ENCODE data around the gene GLDC. TPM values are rescaled to one million over a fixed set of nuclear protein-coding genes. Genes with fewer than 3 reads are reported as not detected.

Gene GLDC
- total and polyA plus RNA-seq, 9 donors, result 0.07 to 4.3 (median 0.72) TPM; not detected in 2

DNA sequence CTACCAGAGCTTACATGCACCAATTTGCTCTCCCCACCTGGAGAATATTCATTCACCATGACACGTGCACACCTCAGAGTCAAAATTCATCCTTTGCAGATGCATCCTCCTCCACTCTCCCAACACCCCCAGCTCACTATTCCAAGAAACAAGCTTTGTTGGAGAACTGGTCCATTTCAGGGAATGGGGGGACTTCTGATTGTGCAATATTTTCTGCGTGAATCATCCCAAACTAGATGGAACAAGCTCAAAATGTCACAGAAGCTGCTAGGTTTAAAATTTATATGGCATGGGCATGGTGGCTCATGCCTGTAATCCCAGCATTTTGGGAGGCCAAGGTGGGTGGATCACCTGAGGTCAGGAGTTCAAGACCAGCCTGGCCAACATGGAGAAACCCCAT is 3.6 kb downstream of the GLDC start:
- TF ChIP-seq EP300 (IDR thresholded peaks at IDR 0.05) (no peak), POLR2A (IDR thresholded peaks at IDR 0.05) (no peak)
- TF ChIP-seq, protein P1, sequence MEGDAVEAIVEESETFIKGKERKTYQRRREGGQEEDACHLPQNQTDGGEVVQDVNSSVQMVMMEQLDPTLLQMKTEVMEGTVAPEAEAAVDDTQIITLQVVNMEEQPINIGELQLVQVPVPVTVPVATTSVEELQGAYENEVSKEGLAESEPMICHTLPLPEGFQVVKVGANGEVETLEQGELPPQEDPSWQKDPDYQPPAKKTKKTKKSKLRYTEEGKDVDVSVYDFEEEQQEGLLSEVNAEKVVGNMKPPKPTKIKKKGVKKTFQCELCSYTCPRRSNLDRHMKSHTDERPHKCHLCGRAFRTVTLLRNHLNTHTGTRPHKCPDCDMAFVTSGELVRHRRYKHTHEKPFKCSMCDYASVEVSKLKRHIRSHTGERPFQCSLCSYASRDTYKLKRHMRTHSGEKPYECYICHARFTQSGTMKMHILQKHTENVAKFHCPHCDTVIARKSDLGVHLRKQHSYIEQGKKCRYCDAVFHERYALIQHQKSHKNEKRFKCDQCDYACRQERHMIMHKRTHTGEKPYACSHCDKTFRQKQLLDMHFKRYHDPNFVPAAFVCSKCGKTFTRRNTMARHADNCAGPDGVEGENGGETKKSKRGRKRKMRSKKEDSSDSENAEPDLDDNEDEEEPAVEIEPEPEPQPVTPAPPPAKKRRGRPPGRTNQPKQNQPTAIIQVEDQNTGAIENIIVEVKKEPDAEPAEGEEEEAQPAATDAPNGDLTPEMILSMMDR (IDR thresholded peaks at IDR 0.05), result no peak
- H3K27ac ChIP-seq, result no peak overlapping the region
- H3K4me3 ChIP-seq, result no peak overlapping the region
- no peaks in the 10 kb centered on the region for H3K27me3 ChIP-seq
- no peak for DNase-seq
- peaks cover 3% of the 10 kb centered on the region for H3K4me1 ChIP-seq (ENCODE audit: insufficient read depth)
- no peaks in the 10 kb centered on the region for H3K36me3 ChIP-seq
- intact Hi-C loops (cut with DNase I), result no loop called here
- WGBS, 3 donors, result 70 to 80% (median 79%) methylated on average over 2 of the region's 2 CpGs
- H3K9me3 ChIP-seq, result peaks cover 0 to 3% of the 10 kb centered on the region in 2 donors

- Histone ChIP-seq H3K27ac (no peak overlapping the region), H3K36me3 (no peaks in the 10 kb centered on the region), H3K4me1 (ENCODE audit: insufficient read depth) (peaks cover 3% of the 10 kb centered on the region), H3K27me3 (no peaks in the 10 kb centered on the region), H3K4me3 (no peak overlapping the region), H3K9me3 (peaks cover 0 to 2% of the 10 kb centered on the region in 2 donors)
- 66 to 75% (median 70%) methylated on average over 2 of the region's 2 CpGs for WGBS, 3 donors
- DNase-seq, result no peak
- intact Hi-C loops (cut with DNase I), result no loop called here
- no peak for TF ChIP-seq EP300 (IDR thresholded peaks at IDR 0.05)
- no peak for TF ChIP-seq POLR2A (IDR thresholded peaks at IDR 0.05)
- TF ChIP-seq, protein P1 (IDR thresholded peaks at IDR 0.05), result no peak
Measured at GRCh38 chr9:6641561-6641960, 4.0 kb downstream of the GLDC start.

- Histone ChIP-seq H3K27ac (no peak overlapping the region), H3K4me1 (ENCODE audit: insufficient read depth) (peaks cover 3% of the 10 kb centered on the region), H3K9me3 (no peaks in the 10 kb centered on the region), H3K27me3 (no peaks in the 10 kb centered on the region), H3K4me3 (no peak overlapping the region), H3K36me3 (no peaks in the 10 kb centered on the region)
- WGBS, 3 donors, result 45 to 53% (median 50%) methylated on average over 5 of the region's 5 CpGs
- DNase-seq, result no peak
- intact Hi-C loops (cut with DNase I), result no loop called here
- TF ChIP-seq POLR2A (IDR thresholded peaks at IDR 0.05), result no peak
- TF ChIP-seq, protein P1 (IDR thresholded peaks at IDR 0.05), result no peak
Measured at GRCh38 chr9:6641056-6641455, 4.5 kb downstream of the GLDC start.

- H3K9me3 ChIP-seq, result no peaks in the 10 kb centered on the region
- WGBS, 3 donors, result 70 to 86% (median 79%) methylated on average over 9 of the region's 9 CpGs
- DNase-seq, result no peak
Measured at GRCh38 chr9:6640268-6641051, 5.1 kb downstream of the GLDC start.

More at GRCh38 chr9:6640268-6641051, 5.1 kb downstream of the GLDC start:
- no peak overlapping the region for H3K27ac ChIP-seq
- H3K4me1 ChIP-seq (ENCODE audit: insufficient read depth), result peaks cover 3% of the 10 kb centered on the region
- no peak for TF ChIP-seq EP300 (IDR thresholded peaks at IDR 0.05)
- TF ChIP-seq, protein P1 (IDR thresholded peaks at IDR 0.05), result no peak
- TF ChIP-seq POLR2A (IDR thresholded peaks at IDR 0.05), result no peak
- no peaks in the 10 kb centered on the region for H3K27me3 ChIP-seq
- H3K36me3 ChIP-seq, result no peaks in the 10 kb centered on the region
- intact Hi-C loops (cut with DNase I), result no loop called here
- H3K4me3 ChIP-seq, result no peak overlapping the region

All from ovary (tissue), 9 donors.